ENCODE data around the gene PYY. TPM values are rescaled to one million over a fixed set of nuclear protein-coding genes. Genes with fewer than 3 reads are reported as not detected.

The PYY gene
- total RNA-seq, 2 experiments from 2014 or later: not detected

- H3K4me1 ChIP-seq (ENCODE audit: insufficient read depth, low read length, poor library complexity, severe bottlenecking): no peaks in the 10 kb centered on the region
- H4K20me1 ChIP-seq (ENCODE audit: insufficient read depth, low read length): no peaks in the 10 kb centered on the region
- intact Hi-C loops (cut with micrococcal nuclease; ENCODE audit: unreplicated experiment): no loop called here
- H3K4me3 ChIP-seq (ENCODE audit: low read depth, low read length, poor library complexity, severe bottlenecking): no peak overlapping the region
- ChIA-PET POLR2A (no interaction called here), CTCF (ENCODE audit: unreplicated experiment) (no interaction called here)
- no peaks in the 10 kb centered on the region for H3K36me3 ChIP-seq (ENCODE audit: insufficient read depth, low read length)
- no peak for DNase-seq (ENCODE audit: low spot score)
- no peak overlapping the region for H2AFZ ChIP-seq (ENCODE audit: low read length)
- BruUV-seq (replicated peaks): no TSS peak
- no peaks in the 10 kb centered on the region for H3K79me2 ChIP-seq (ENCODE audit: insufficient read depth, low read depth, low read length)
- H3K4me2 ChIP-seq (ENCODE audit: low read length): no peak overlapping the region
- no peaks in the 10 kb centered on the region for H3K9me2 ChIP-seq (ENCODE audit: insufficient read depth, low read length)
- H3K9me3 ChIP-seq (ENCODE audit: low read length): no peaks in the 10 kb centered on the region
- H3K27ac ChIP-seq (ENCODE audit: low read depth, low read length, poor library complexity, severe bottlenecking): no peak overlapping the region
- TF ChIP-seq EZH2phosphoT487 (IDR thresholded peaks at IDR 0.05; ENCODE audit: borderline replicate concordance, low read depth, low read length) (no peak), CTCF (conservative IDR thresholded peaks at IDR 0.05; ENCODE audit: low read length) (no peak)
These were observed 14.9 kb downstream of the PYY start for GRCh38 chr17:43938838-43939182.

DNA sequence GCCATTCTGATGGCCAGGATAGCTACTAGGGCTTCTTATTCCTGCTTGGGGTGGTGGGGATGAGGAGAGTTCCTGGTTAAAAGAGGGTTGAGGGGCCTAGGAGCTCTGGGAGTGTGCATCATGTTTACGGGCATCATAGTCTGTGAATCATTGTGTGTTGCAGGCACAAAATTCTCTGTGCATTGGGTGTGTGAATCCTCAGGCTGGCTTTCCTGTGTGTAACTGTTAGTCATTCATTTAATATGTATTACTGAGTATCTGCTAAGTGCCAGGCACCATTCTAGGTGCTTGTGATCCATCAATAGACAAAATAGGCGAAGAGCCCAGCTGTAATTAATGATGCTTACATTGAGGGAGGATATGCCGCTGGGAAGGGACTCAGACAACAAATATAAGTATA lies 17.3 kb downstream of the PYY start:
- Histone ChIP-seq H3K9me2 (ENCODE audit: insufficient read depth, low read length) (no peaks in the 10 kb centered on the region), H2AFZ (ENCODE audit: low read length) (no peak overlapping the region), H3K4me2 (ENCODE audit: low read length) (no peak overlapping the region), H3K36me3 (ENCODE audit: insufficient read depth, low read length) (no peaks in the 10 kb centered on the region), H3K27ac (ENCODE audit: low read depth, low read length, poor library complexity, severe bottlenecking) (no peak overlapping the region), H3K9me3 (ENCODE audit: low read length) (no peaks in the 10 kb centered on the region), H3K4me1 (ENCODE audit: insufficient read depth, low read length, poor library complexity, severe bottlenecking) (no peaks in the 10 kb centered on the region), H4K20me1 (ENCODE audit: insufficient read depth, low read length) (no peaks in the 10 kb centered on the region), H3K4me3 (ENCODE audit: low read depth, low read length, poor library complexity, severe bottlenecking) (no peak overlapping the region), H3K79me2 (ENCODE audit: insufficient read depth, low read depth, low read length) (no peaks in the 10 kb centered on the region)
- POLR2A ChIA-PET: no interaction called here
- intact Hi-C loops (cut with micrococcal nuclease; ENCODE audit: unreplicated experiment): no loop called here
- no TSS peak for BruUV-seq (replicated peaks)
- TF ChIP-seq EZH2phosphoT487 (IDR thresholded peaks at IDR 0.05; ENCODE audit: borderline replicate concordance, low read depth, low read length): no peak
- no peak for TF ChIP-seq CTCF (conservative IDR thresholded peaks at IDR 0.05; ENCODE audit: low read length)
- CTCF ChIA-PET (ENCODE audit: unreplicated experiment): no interaction called here
- DNase-seq (ENCODE audit: low spot score): no peak

DNA sequence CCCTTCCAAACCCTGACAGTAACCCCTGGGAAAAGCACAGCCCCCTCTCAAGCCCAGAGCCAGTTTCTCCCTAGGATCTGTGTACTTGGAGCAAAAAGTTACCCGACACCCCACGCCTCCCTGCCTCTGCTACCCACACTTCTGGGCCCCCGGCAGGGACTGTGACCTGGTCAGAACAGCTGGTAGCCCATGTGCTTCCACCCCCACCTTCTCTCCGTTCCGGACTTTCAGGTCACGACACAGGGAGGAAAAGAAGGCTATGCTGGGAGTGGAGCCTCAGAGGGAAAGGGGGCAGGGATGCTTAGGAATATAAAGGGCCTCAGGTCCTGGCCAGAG lies 17.8 kb downstream of the PYY start:
- H3K79me2 ChIP-seq (ENCODE audit: insufficient read depth, low read depth, low read length): no peaks in the 10 kb centered on the region
- H3K4me1 ChIP-seq (ENCODE audit: insufficient read depth, low read length, poor library complexity, severe bottlenecking): no peaks in the 10 kb centered on the region
- no peak for DNase-seq (ENCODE audit: low spot score)
- no peak overlapping the region for H3K4me2 ChIP-seq (ENCODE audit: low read length)
- H2AFZ ChIP-seq (ENCODE audit: low read length): no peak overlapping the region
- no peaks in the 10 kb centered on the region for H3K36me3 ChIP-seq (ENCODE audit: insufficient read depth, low read length)
- ChIA-PET POLR2A (no interaction called here), CTCF (ENCODE audit: unreplicated experiment) (no interaction called here)
- no peaks in the 10 kb centered on the region for H3K9me3 ChIP-seq (ENCODE audit: low read length)
- no peaks in the 10 kb centered on the region for H3K9me2 ChIP-seq (ENCODE audit: insufficient read depth, low read length)
- H4K20me1 ChIP-seq (ENCODE audit: insufficient read depth, low read length): no peaks in the 10 kb centered on the region
- BruUV-seq (replicated peaks): no TSS peak
- intact Hi-C loops (cut with micrococcal nuclease; ENCODE audit: unreplicated experiment): no loop called here
- H3K4me3 ChIP-seq (ENCODE audit: low read depth, low read length, poor library complexity, severe bottlenecking): no peak overlapping the region
- no peak overlapping the region for H3K27ac ChIP-seq (ENCODE audit: low read depth, low read length, poor library complexity, severe bottlenecking)
- TF ChIP-seq EZH2phosphoT487 (IDR thresholded peaks at IDR 0.05; ENCODE audit: borderline replicate concordance, low read depth, low read length): no peak
- no peak for TF ChIP-seq CTCF (conservative IDR thresholded peaks at IDR 0.05; ENCODE audit: low read length)
